NCI-H1436 treated with DMSO at 0.1 percent for 48 hours (cell line): ENCODE results near the gene PSMC3.

ENCODE experiments used
- DNase-seq: peaks from one replicate; lab custom pipeline; 2025; lab: John Stamatoyannopoulos, UW

Gene PSMC3

GRCh38 chr11:47413351-47413750 lies 12.9 kb downstream of the PSMC3 start:
- no peak for DNase-seq

DNA sequence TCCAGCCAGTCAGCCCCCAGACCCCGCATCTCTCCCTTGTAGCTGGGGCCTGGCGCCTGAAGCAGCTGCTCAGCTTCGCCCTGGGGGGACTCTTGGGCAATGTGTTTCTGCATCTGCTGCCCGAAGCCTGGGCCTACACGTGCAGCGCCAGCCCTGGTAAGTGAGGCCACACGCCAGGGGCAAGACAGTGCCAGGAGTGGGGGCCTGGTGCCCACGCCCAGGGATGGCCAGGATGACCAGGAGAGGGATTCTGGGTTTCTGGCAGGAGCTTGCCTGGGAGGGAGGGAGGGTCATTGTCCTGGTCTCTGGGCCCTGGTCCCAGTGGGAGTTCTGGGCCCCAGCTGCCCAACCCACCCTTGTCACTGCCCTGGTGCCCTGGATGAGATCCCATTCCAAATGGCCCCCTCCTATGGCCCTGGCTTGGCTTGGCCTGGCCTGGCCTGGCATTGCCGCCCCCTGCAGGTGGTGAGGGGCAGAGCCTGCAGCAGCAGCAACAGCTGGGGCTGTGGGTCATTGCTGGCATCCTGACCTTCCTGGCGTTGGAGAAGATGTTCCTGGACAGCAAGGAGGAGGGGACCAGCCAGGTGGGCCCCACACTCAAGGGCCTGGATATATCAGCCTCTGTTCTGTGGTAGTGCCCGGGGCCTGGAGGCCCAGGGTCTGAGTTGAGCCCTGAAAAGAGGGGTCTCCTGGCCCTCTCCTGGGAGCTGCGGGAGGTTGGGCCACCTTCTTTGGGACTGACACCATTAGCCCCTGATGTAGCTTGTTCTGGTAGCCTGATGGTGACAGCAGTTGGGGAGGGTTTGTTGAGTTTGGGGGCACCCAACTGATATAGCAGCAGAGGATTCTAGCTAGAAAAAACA lies 14.1 kb downstream of the PSMC3 start:
- DNase-seq, result no peak

GRCh38 chr11:47410370-47411264 lies 15.6 kb downstream of the PSMC3 start:
- no peak for DNase-seq

DNA sequence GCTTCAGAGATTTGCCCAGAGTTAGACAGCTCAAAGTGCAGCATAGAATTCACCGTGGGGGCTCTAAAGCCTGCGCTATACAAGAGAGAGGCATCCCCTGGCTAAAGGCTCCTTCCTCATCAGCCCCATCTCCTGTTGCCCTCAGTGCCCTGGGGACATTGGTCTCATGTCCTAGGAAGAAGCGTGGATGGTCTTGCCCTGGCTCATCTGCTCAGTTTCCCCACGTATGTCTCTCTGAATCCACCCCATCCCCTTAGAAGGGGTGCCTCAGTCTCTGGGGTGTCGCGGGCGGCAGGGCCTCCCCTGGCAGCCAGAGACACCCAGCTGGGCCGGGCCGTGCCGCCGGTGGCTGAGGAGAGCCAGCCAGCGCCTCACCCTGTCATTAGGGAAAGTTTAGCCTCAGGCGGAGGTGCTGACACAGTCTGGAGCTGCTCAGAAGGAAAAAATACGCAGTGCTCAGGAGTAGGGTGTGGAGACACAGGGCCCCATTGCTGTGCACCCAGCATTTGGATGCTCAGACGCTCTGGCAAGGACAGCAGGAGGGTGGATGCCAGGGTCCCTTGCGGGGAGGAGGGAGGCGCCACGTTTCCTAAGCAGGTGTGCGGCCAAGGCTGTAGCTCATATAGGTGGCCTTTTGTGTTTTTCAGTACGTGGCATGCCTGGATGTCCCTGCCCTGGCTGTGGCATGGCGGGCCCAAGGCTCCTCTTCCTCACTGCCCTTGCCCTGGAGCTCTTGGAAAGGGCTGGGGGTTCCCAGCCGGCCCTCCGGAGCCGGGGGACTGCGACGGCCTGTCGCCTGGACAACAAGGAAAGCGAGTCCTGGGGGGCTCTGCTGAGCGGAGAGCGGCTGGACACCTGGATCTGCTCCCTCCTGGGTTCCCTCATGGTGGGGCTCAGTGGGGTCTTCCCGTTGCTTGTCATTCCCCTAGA lies 16.5 kb downstream of the PSMC3 start:
- no peak for DNase-seq

DNA sequence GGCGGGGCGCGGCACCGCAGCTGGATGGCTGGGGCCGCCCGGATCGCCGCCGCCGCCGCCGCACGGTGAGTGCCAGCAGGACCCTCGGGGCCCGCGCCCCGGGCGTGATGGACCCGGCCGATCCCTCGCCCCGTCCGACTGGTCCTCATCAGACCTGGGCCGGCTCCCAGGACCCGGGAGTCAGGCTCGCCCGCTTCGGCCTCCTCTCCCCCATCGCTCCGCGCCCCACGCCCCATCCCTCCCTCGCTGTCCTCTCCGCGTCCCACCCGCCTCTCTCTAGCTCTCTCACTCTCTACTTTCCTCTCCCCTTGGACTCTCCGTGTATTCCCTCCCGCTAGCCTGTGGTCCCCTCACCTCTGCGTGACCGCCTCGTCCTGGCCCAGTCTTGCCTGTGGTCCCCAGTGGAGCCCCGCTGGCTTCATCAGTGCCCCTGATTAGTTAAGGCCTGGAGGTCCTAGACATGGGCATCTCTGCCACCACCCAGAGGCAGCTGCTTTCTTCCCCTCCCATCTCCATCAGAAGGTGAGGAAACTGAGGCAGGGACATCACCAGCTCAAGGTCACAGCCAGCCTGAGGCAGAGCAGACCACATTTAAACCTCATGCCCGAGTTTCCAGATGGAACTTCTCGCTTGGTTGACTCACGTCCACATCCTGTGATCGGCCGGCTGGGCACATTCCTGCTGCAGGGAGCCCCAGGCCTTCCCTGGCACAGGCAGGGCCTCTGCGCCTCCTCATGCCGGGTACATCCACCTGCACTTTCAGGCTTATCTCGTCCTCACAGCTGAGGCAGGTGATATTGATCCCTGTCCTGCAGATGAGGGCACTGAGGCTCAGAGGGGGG lies 17.4 kb downstream of the PSMC3 start:
- DNase-seq, result no peak

GRCh38 chr11:47407746-47408590 lies 18.3 kb downstream of the PSMC3 start, which contains the start of gene SLC39A13:
Gene SLC39A13, plus strand, starts transcription at chr11:47408590. Its CDS starts 1,505 bp downstream, at chr11:47410095.
- DNase-seq, result no peak

DNA sequence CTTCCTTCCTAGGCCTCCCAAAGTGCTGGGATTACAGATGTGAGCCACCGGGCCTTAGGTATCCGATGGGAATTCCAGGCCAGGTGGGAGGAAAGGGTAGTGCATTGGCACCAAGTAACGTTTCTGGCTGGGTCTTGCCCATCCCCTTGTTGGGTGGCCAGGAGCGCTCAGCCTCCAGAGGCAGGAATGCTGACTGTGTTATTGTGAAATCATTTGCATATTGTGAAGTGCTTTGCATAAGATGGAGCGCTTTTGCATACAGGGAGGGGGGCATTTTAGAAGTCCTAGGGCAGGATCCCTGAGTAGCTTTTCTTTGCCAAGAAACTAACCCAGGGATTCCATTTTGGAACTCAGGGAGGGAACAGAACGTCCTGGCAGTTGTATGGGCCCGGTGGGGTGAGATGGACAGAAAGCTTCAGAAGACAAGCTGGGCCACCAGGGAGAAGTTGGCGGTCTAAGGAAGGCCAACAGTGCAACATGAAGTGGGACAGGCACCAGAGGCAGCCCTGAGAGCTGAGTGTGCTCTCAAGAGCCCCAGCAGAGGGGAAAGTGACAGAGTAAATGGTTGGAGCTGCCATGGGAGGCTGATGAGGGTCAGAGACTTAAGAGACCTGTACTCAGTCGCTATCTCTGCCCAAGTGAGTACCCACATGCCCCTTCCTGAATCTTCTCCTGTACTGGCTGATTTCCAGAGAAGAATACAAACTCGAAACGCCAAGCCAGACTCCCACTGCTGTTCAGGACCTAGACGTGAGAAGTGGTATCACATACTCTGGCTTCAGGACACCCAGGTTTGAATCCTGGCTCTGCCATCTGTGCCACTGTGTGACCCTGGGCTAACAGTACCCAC lies 19.1 kb downstream of the PSMC3 start:
- DNase-seq, result no peak

- no peak for DNase-seq
Measured at GRCh38 chr11:47403571-47403970, 22.7 kb downstream of the PSMC3 start.

- DNase-seq, result no peak
Measured at GRCh38 chr11:47403135-47403534, 23.1 kb downstream of the PSMC3 start.

DNA sequence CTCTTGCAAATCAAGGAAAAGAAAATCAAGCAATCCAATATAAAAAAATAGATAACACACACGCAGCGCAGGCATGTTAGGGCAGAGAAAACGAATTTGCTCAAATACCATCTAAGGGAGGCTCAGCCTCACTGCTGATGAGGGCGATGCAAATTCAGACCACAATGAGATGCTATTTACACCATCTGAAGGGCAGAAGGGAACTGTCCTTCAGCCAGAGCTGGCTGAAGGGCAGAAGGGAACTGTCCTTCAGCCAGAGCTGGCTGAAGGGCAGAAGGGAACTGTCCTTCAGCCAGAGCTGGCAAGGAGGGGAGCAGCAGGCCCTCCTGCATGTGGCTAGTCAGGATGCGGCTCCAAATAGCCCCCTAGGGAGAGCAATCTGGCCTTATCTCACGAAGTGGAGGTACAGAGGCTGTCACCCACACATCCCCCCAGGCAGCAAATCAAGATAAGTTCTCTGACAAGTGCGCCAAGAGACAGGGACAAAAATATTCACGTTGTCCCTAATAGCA lies 25.4 kb downstream of the PSMC3 start:
- DNase-seq, result no peak

GRCh38 chr11:47399860-47400767 lies 26.1 kb downstream of the PSMC3 start:
- no peak for DNase-seq

DNA sequence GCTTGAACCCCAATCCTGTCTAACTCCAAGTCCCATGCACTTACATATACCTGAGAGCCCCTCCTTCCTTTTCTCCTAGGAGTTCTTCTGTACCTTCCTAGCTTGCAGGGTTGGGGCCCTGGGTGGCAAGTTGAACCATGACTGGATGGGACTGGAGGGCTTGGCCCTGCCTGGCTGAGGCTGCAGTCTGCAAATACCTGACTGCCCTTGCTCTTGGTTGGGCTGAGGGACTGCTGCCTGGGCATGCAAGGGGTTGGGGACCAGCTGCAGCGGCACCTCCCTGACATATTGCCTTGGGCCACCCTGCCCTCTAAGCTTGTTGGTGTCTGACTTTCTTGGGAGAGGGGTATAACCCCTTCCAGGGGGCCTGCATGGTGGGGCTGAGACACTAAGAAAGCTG lies 27.7 kb downstream of the PSMC3 start:
- no peak for DNase-seq

DNA sequence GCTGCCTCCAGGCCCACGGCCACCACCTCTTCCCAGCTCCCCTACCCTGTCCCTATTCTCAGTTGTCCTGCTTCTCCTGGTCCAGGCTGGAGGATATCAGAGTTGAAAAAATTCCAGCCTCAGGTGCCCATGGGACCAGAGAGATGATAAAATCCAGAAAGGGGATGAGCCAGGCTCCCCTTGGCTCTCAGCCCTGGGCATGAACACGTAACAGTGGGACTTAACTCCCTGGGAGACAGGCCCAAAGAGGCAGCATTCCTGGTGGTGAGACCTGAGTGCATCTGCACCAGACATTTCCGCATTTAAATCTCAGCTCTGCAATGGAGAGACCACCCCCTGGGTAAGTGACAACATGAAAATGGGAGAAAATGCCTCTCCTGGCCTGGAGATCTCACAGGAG lies 28.2 kb downstream of the PSMC3 start:
- DNase-seq, result no peak

- DNase-seq, result no peak
Measured at GRCh38 chr11:47396049-47396320, 30.3 kb downstream of the PSMC3 start.

DNA sequence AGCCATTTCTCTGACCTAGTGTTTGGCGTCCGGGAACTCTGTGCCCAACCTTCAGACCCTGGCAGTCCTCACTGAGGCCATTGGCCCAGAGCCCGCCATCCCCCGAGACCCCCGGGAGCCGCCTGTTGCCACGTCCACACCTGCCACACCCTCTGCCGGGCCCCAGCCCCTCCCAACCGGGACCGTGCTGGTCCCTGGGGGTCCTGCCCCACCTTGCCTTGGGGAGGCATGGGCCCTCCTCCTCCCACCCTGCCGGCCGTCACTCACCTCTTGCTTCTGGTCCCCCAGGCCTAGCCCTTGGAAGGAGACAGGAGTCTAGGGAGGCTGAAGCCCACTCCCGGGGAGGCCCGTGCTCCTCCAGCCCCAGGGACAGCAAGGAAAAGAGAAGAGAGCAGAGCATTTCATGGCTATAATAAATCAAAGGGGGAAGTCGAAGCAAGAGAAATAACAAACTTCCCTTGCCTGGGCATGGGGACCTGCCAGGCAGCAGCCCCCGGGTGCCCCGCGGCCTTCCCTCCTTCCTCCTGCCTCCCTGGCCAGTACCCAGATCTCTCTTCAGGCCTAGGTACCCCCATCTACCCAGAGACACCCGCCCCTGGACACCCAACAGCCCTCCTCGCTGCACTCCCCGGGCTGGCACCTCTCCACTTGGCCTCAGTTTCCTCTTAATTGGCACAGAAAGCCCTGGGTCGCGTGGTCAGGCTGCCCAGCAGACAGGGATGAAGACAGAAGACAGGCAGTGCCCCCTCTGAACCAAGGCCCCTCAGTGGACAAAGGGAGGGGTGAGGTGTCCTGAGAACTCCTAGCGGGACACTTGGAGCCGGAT lies 30.8 kb downstream of the PSMC3 start:
- DNase-seq, result no peak

GRCh38 chr11:47394322-47395222 lies 31.7 kb downstream of the PSMC3 start:
- no peak for DNase-seq
